Calu3 (cell line): ENCODE results near the gene PRMT1. TPM values are rescaled to one million over a fixed set of nuclear protein-coding genes. Genes with fewer than 3 reads are reported as not detected.
A peak's percentile ranks its signal among the peaks of the same experiment; 100 is the strongest.

Experiments
- BruUV-seq: library from RNA; stranded (reverse); fragments of 400-500 nt; replicated peaks from 2 replicates; lab custom pipeline; 2021; lab: Mats Ljungman, UMichigan
- CTCF ChIA-PET: fragments of 300-600 bp; sonication (Branson Sonifier 250); formaldehyde crosslinking; loops from one replicate; lab custom pipeline; 2022; ENCODE audit warnings: antibody characterized with exemption; lab: Charles Lee
- DNase-seq: peaks from one replicate; pipeline ENCODE4 v3.0.0; 2022
- H3K27ac Mint-ChIP-seq: one replicate; pipeline ENCODE4 v1.8.0; 2022; ENCODE audit warnings: mixed read lengths; ENCODE audit not compliant: unreplicated experiment
- H3K27me3 Mint-ChIP-seq: one replicate; pipeline ENCODE4 v1.8.0; 2022; ENCODE audit warnings: mixed read lengths; ENCODE audit not compliant: unreplicated experiment
- H3K36me3 Mint-ChIP-seq: one replicate; pipeline ENCODE4 v1.8.0; 2022; ENCODE audit warnings: mild to moderate bottlenecking, moderate library complexity, mixed read lengths; ENCODE audit not compliant: insufficient read depth, unreplicated experiment
- H3K4me1 Mint-ChIP-seq: one replicate; pipeline ENCODE4 v1.8.0; 2022; ENCODE audit warnings: mild to moderate bottlenecking, low read depth, mixed read lengths; ENCODE audit not compliant: unreplicated experiment
- H3K4me3 Mint-ChIP-seq: one replicate; pipeline ENCODE4 v1.8.0; 2022; ENCODE audit warnings: mild to moderate bottlenecking, low read depth, moderate library complexity, mixed read lengths; ENCODE audit not compliant: unreplicated experiment
- H3K9me3 Mint-ChIP-seq: one replicate; pipeline ENCODE4 v1.8.0; 2022; ENCODE audit warnings: low read depth, mixed read lengths; ENCODE audit not compliant: unreplicated experiment
- intact Hi-C: fragments of 100-400 bp; cut with micrococcal nuclease; formaldehyde crosslinking; loops from one replicate; pipeline ENCODE4 v1.10.0; 2022; ENCODE audit not compliant: unreplicated experiment
- total RNA-seq: library from RNA; stranded (reverse); gene quantifications from 2 replicates; pipeline ENCODE4 v1.2.3, GENCODE V29; 2022
- TF ChIP-seq, protein P1 (sequence below): fragments of 200-600 bp; IDR thresholded peaks from one replicate; pipeline ENCODE4 v1.8.0; 2022; ENCODE audit warnings: antibody characterized with exemption; ENCODE audit not compliant: unreplicated experiment

PRMT1 gene
- total RNA-seq, 1 experiment from 2014 or later: 369 TPM

DNA sequence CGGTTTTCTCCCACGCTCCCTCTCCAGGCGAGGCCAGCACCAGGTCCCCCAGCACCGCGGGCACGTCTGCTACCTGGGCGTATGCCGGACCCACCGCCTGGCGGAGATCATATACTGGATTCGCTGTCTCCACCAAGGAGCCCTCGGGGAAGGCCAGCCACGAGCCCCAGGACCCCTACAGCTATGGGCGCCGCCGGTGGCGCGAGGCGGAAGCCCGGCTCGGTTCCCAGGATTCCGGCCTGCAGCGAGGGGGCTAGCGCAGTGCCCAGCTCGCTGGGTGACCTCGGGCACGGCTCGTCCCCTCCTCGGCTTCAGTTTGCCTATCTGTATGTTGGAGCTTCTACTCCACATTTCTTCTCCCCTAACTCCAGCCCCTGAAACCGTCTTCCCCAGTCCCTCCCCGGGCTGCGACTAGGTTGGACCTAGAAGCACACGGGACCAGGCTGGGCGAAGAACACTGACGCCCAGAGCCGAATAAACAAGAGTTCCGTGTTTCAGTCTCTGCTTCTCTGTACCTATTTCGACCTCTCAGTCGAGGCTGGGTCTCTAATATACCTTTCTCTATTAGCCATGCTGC, 13.1 kb downstream of the PRMT1 start:
- CTCF ChIA-PET: no interaction called here
- BruUV-seq: no TSS peak
- Mint-ChIP-seq H3K36me3 (peaks cover 72% of the 10 kb centered on the region), H3K27ac (peak overlapping the region; percentile 24), H3K4me3 (no peak overlapping the region), H3K27me3 (no peaks in the 10 kb centered on the region), H3K4me1 (no peaks in the 10 kb centered on the region), H3K9me3 (no peaks in the 10 kb centered on the region)
- intact Hi-C loops: no loop called here
- DNase-seq: no peak
- TF ChIP-seq, protein P1, sequence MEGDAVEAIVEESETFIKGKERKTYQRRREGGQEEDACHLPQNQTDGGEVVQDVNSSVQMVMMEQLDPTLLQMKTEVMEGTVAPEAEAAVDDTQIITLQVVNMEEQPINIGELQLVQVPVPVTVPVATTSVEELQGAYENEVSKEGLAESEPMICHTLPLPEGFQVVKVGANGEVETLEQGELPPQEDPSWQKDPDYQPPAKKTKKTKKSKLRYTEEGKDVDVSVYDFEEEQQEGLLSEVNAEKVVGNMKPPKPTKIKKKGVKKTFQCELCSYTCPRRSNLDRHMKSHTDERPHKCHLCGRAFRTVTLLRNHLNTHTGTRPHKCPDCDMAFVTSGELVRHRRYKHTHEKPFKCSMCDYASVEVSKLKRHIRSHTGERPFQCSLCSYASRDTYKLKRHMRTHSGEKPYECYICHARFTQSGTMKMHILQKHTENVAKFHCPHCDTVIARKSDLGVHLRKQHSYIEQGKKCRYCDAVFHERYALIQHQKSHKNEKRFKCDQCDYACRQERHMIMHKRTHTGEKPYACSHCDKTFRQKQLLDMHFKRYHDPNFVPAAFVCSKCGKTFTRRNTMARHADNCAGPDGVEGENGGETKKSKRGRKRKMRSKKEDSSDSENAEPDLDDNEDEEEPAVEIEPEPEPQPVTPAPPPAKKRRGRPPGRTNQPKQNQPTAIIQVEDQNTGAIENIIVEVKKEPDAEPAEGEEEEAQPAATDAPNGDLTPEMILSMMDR: no peak

DNA sequence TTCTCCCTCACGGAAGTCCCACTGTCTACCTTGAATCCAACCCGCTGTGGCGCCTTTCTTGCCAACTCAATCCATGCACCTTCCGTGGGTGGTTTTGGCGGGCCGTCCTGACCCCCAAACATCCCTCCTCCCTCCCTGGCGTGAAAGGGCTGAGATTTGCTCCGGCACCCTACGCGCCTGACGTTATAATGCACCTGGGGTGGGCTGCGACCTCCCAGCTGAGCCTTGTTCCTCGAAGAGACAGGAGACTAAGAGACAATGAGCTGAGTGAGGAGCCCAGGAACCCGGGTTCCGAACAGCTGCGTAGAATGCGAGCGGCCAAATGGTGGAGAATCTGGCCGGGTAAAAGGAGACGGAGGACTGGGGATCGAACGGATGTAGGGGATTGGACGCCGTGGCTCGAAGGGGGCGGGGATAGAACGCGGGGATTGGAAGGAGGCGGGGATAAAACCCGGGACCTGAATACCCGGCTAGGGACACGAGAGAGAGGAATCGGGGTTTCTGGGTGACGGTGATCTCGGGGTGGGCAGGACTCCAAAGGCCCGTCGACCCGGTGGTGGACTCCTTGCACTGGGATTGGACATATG, 13.7 kb downstream of the PRMT1 start, which contains the start of gene CPT1C:
Gene CPT1C, plus strand, starts transcription at position 461 of the 587 bp plus-strand sequence. CDS start 1,137 bp downstream, outside the sequence.
- H3K27ac Mint-ChIP-seq: peak within 1 kb of the TSS; percentile 24
- no TSS peak for BruUV-seq
- H3K9me3 Mint-ChIP-seq: no peaks in the 10 kb centered on the region
- H3K27me3 Mint-ChIP-seq: no peaks in the 10 kb centered on the region
- intact Hi-C loops: no loop called here
- no peak for DNase-seq
- peaks cover 66% of the 10 kb centered on the region for H3K36me3 Mint-ChIP-seq
- CTCF ChIA-PET: no interaction called here
- TF ChIP-seq, protein P1: no peak
- H3K4me1 Mint-ChIP-seq: no peaks in the 10 kb centered on the region
- no peak within 1 kb of the TSS for H3K4me3 Mint-ChIP-seq

DNA sequence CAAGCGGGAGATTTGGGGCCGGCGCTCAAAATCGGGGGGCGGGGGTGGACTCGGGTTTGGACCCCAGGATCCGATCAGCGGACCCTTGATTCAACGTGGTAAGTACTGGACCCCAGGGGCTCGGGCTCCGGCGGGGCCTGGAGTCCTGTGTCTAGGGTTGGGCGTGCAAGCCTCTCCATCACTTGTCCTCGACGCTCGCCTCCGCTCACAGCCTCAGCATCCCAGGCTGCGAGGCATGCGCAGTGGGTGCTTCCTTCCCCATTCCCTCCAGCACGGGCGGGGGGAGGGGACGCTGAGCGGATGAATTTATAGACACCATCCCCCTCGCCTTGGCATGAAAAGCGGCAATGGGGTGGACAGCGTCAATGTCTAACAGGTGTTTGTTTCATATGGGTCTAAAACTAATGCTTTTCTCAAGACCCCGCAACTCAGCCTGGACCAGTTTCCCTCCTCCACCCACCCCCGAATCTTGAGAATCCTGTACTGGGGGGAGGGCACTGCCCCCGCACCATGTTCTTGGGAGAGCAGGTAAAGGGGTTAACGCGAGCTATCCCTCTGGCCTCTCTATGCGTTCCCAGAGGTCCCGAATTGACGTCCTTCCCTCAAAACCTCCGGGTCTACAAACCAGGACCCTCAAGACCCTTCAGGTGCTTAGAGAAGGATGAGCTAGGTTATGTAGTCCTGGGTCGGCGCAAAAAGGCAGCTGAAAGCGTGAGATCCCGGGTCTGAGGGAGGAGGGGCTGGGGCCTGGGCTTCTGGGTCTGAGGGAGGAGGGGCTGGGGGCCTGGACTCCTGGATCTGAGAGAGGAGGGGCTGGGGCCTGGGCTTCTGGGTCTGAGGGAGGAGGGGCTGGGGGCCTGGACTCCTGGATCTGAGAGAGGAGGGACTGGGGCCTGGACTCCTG, 14.4 kb downstream of the PRMT1 start:
- H3K27ac Mint-ChIP-seq: peak overlapping the region; percentile 24
- H3K4me3 Mint-ChIP-seq: no peak overlapping the region
- H3K9me3 Mint-ChIP-seq: no peaks in the 10 kb centered on the region
- no TSS peak for BruUV-seq
- H3K36me3 Mint-ChIP-seq: peaks cover 61% of the 10 kb centered on the region
- H3K27me3 Mint-ChIP-seq: no peaks in the 10 kb centered on the region
- intact Hi-C loops: no loop called here
- CTCF ChIA-PET: no interaction called here
- DNase-seq: no peak
- no peaks in the 10 kb centered on the region for H3K4me1 Mint-ChIP-seq
- TF ChIP-seq, protein P1: no peak

DNA sequence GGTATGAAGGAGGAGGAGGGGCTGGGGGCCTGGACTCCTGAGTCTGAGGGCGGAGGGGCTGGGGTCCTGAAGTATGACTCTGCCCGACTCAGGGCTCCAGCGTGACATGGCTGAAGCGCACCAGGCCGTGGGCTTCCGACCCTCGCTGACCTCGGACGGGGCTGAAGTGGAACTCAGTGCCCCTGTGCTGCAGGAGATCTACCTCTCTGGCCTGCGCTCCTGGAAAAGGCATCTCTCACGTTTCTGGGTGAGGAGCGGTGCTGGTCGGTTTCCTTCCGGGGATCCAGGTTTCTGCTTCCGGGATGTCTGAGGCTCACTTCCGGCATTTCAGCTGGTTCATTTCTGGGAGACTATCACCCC, 15.1 kb downstream of the PRMT1 start:
- intact Hi-C loops: no loop called here
- no peak overlapping the region for H3K4me3 Mint-ChIP-seq
- no peak for DNase-seq
- H3K9me3 Mint-ChIP-seq: no peaks in the 10 kb centered on the region
- no peaks in the 10 kb centered on the region for H3K27me3 Mint-ChIP-seq
- no peak overlapping the region for H3K27ac Mint-ChIP-seq
- no TSS peak for BruUV-seq
- CTCF ChIA-PET: no interaction called here
- H3K36me3 Mint-ChIP-seq: peaks cover 56% of the 10 kb centered on the region
- TF ChIP-seq, protein P1: no peak
- H3K4me1 Mint-ChIP-seq: no peaks in the 10 kb centered on the region
